Activated naive CD8-positive, alpha-beta T cell treated with anti-CD3 and anti-CD28 coated beads for 36 hours (primary cell): ENCODE measurements around the gene KCNK7. TPM values are rescaled to one million over a fixed set of nuclear protein-coding genes. Genes with fewer than 3 reads are reported as not detected.

Experiments
- total RNA-seq, 2 experiments: library from RNA; stranded (reverse); gene quantifications; one replicate each; pipeline ENCODE4 v1.2.3, GENCODE V29; 2021

KCNK7 gene
- total RNA-seq, 2 experiments from 2014 or later = 0.37 to 0.62 TPM

Other genes starting within 250 kb of the KCNK7 start
- under 1 TPM; 0.49 to 0.54 TPM for gene TIGD3, start 241.0 kb downstream of the KCNK7 start, total RNA-seq
- gene SLC25A45, start 213.2 kb downstream of the KCNK7 start, total RNA-seq = 10 to 100 TPM; 15.4 to 15.7 TPM
- gene FRMD8, start 209.2 kb downstream of the KCNK7 start, total RNA-seq = 10 to 100 TPM; 33.1 to 36.3 TPM
- gene NEAT1, start 173.0 kb downstream of the KCNK7 start, total RNA-seq = 100 to 1,000 TPM; 136 to 155 TPM
- gene MALAT1, start 96.8 kb downstream of the KCNK7 start, total RNA-seq = 1,000 to 10,000 TPM; 2,463 to 2,829 TPM
- 10 to 100 TPM; 70.5 to 80.3 TPM for gene SCYL1, start 70.7 kb downstream of the KCNK7 start, total RNA-seq
- gene LTBP3, start 37.4 kb downstream of the KCNK7 start, total RNA-seq = 10 to 100 TPM; 35.5 to 36.0 TPM
- 10 to 100 TPM; 59.1 to 63.3 TPM for gene ZNRD2, start 25.3 kb downstream of the KCNK7 start, total RNA-seq
- 10 to 100 TPM; 13.6 to 15.0 TPM for gene FAM89B, start 23.3 kb downstream of the KCNK7 start, total RNA-seq
- gene EHBP1L1, start 19.7 kb downstream of the KCNK7 start, total RNA-seq = 10 to 100 TPM; 55.7 to 60.0 TPM
- 10 to 100 TPM; 51.2 to 54.8 TPM for gene MAP3K11, start 18.4 kb upstream of the KCNK7 start, total RNA-seq
- gene PCNX3, start 20.0 kb upstream of the KCNK7 start, total RNA-seq = 10 to 100 TPM; 40.9 to 42.6 TPM
- 100 to 1,000 TPM; 123 to 127 TPM for gene SIPA1, start 42.3 kb upstream of the KCNK7 start, total RNA-seq
- gene RELA, start 67.1 kb upstream of the KCNK7 start, total RNA-seq = 10 to 100 TPM; 69.6 to 71.6 TPM
- 10 to 100 TPM; 65.0 to 65.4 TPM for gene KAT5, start 116.5 kb upstream of the KCNK7 start, total RNA-seq
- gene RNASEH2C, start 125.0 kb upstream of the KCNK7 start, total RNA-seq = 100 to 1,000 TPM; 104 to 108 TPM
- gene AP5B1, start 185.2 kb upstream of the KCNK7 start, total RNA-seq = 10 to 100 TPM; 20.4 to 20.6 TPM
- under 1 TPM; 0.42 to 0.45 TPM for gene OVOL1, start 191.3 kb upstream of the KCNK7 start, total RNA-seq
- gene SNX32, start 238.2 kb upstream of the KCNK7 start, total RNA-seq = 1 to 10 TPM; 2.4 to 3.3 TPM